Tibial nerve (tissue), 4 donors: ENCODE measurements around the gene KDM4B.

Source experiments
- CTCF ChIP-seq, 5 experiments: fragments of 200-600 bp in 3 of 5; fragments of 450-650 bp in 2 of 5; sonication (generic) in 3 of 5; IDR thresholded peaks; one replicate each; pipeline ENCODE4 v1.5.1; 2016 to 2019; ENCODE audit warnings: antibody characterized with exemption in 5 of 5, mild to moderate bottlenecking in 3 of 5, moderate library complexity in 2 of 5
- EP300 ChIP-seq, 2 donors: sonication (generic); formaldehyde crosslinking; IDR thresholded peaks; one replicate each; pipeline ENCODE4 v1.6.1; 2017; ENCODE audit warnings: antibody characterized with exemption in 2 of 2, mild to moderate bottlenecking in 1 of 2
- POLR2A ChIP-seq, 2 donors: fragments of 450-650 bp; IDR thresholded peaks; one replicate each; pipeline ENCODE4 v1.6.1; 2017; ENCODE audit warnings: antibody characterized with exemption in 2 of 2, mild to moderate bottlenecking in 2 of 2, moderate library complexity in 2 of 2

GRCh38 chr19:4997297-4997696 lies 28.4 kb downstream of the KDM4B start:
- TF ChIP-seq CTCF (IDR thresholded peaks at IDR 0.05) (no peak), POLR2A (IDR thresholded peaks at IDR 0.05) (no peak), EP300 (IDR thresholded peaks at IDR 0.05) (no peak)
